Skeletal muscle tissue (tissue), 4 donors: ENCODE measurements around the gene ROBO1. TPM values are rescaled to one million over a fixed set of nuclear protein-coding genes. Genes with fewer than 3 reads are reported as not detected.

Source experiments
- H3K27ac ChIP-seq: one replicate; pipeline ENCODE4 v1.7.0; 2013; ENCODE audit warnings: mild to moderate bottlenecking, low read depth, low read length, inconsistent platforms
- H3K27me3 ChIP-seq, 3 donors: one replicate each; pipeline ENCODE4 v1.7.0; 2013; ENCODE audit warnings: low read length in 3 of 3; ENCODE audit not compliant: control insufficient read depth in 3 of 3, insufficient read depth in 3 of 3
- H3K36me3 ChIP-seq, 3 donors: one replicate each; pipeline ENCODE4 v1.7.0; 2013; ENCODE audit warnings: low read length in 3 of 3; ENCODE audit not compliant: control insufficient read depth in 3 of 3, insufficient read depth in 3 of 3
- H3K4me1 ChIP-seq, 3 donors: one replicate each; pipeline ENCODE4 v1.7.0; 2013; ENCODE audit warnings: low read length in 3 of 3, mild to moderate bottlenecking in 3 of 3; ENCODE audit not compliant: control insufficient read depth in 3 of 3, insufficient read depth in 3 of 3
- H3K4me3 ChIP-seq, 3 donors: one replicate each; pipeline ENCODE4 v1.7.0; 2013; ENCODE audit warnings: low read length in 3 of 3
- H3K9ac ChIP-seq, 3 donors: one replicate each; pipeline ENCODE4 v1.7.0; 2013; ENCODE audit warnings: low read length in 3 of 3, mild to moderate bottlenecking in 3 of 3, moderate library complexity in 2 of 3, low read depth in 1 of 3
- H3K9me3 ChIP-seq, 3 donors: one replicate each; pipeline ENCODE4 v1.7.0; 2013; ENCODE audit warnings: low read length in 3 of 3; ENCODE audit not compliant: control insufficient read depth in 3 of 3
- total RNA-seq: library from RNA; depleted of rRNA; stranded (reverse); fragments of >200 nt; gene quantifications from one replicate; pipeline ENCODE4 v1.2.3, GENCODE V29; 2014
- donor health status: Osteomylitis.

ROBO1 gene
- total RNA-seq, 1 donor from 2014 or later: 20.4 TPM

- H3K27ac ChIP-seq: no peak overlapping the region
- H3K36me3 ChIP-seq: no peaks in the 10 kb centered on the region
- no peak overlapping the region for H3K4me3 ChIP-seq
- H3K27me3 ChIP-seq: no peaks in the 10 kb centered on the region
- no peak overlapping the region for H3K9ac ChIP-seq
- H3K9me3 ChIP-seq: no peaks in the 10 kb centered on the region
- H3K4me1 ChIP-seq: no peaks in the 10 kb centered on the region
Measured at GRCh38 chr3:78708565-78709073, 1059.2 kb downstream of the ROBO1 start.

- Histone ChIP-seq H3K36me3 (no peaks in the 10 kb centered on the region), H3K4me3 (no peak overlapping the region), H3K9ac (no peak overlapping the region), H3K9me3 (no peaks in the 10 kb centered on the region), H3K4me1 (no peaks in the 10 kb centered on the region), H3K27ac (no peak overlapping the region), H3K27me3 (no peaks in the 10 kb centered on the region)
Measured at GRCh38 chr3:78707609-78708008, 1060.2 kb downstream of the ROBO1 start.

GRCh38 chr3:78706906-78707523 lies 1060.8 kb downstream of the ROBO1 start:
- Histone ChIP-seq H3K4me3 (no peak overlapping the region), H3K27ac (no peak overlapping the region), H3K36me3 (no peaks in the 10 kb centered on the region), H3K9ac (no peak overlapping the region), H3K9me3 (no peaks in the 10 kb centered on the region), H3K4me1 (no peaks in the 10 kb centered on the region), H3K27me3 (no peaks in the 10 kb centered on the region)

- no peaks in the 10 kb centered on the region for H3K36me3 ChIP-seq
- no peaks in the 10 kb centered on the region for H3K27me3 ChIP-seq
- H3K4me3 ChIP-seq: no peak overlapping the region
- no peak overlapping the region for H3K27ac ChIP-seq
- no peak overlapping the region for H3K9ac ChIP-seq
- no peaks in the 10 kb centered on the region for H3K4me1 ChIP-seq
- H3K9me3 ChIP-seq: no peaks in the 10 kb centered on the region
Measured at GRCh38 chr3:78703944-78704343, 1063.9 kb downstream of the ROBO1 start.

GRCh38 chr3:78701537-78701936 lies 1066.3 kb downstream of the ROBO1 start:
- H3K27ac ChIP-seq: no peak overlapping the region
- H3K27me3 ChIP-seq: no peaks in the 10 kb centered on the region

GRCh38 chr3:78698431-78698830 lies 1069.4 kb downstream of the ROBO1 start:
- H3K9ac ChIP-seq: no peak overlapping the region
- H3K36me3 ChIP-seq: no peaks in the 10 kb centered on the region
- H3K27me3 ChIP-seq: no peaks in the 10 kb centered on the region
- no peaks in the 10 kb centered on the region for H3K9me3 ChIP-seq
- H3K4me1 ChIP-seq: no peaks in the 10 kb centered on the region
- no peak overlapping the region for H3K27ac ChIP-seq
- no peak overlapping the region for H3K4me3 ChIP-seq

More at GRCh38 chr3:78701537-78701936, 1066.3 kb downstream of the ROBO1 start:
- H3K9me3 ChIP-seq: no peaks in the 10 kb centered on the region
- no peaks in the 10 kb centered on the region for H3K4me1 ChIP-seq
- H3K9ac ChIP-seq: no peak overlapping the region
- H3K36me3 ChIP-seq: no peaks in the 10 kb centered on the region
- no peak overlapping the region for H3K4me3 ChIP-seq

GRCh38 chr3:78697426-78697825 lies 1070.4 kb downstream of the ROBO1 start:
- Histone ChIP-seq H3K4me3 (no peak overlapping the region), H3K27me3 (no peaks in the 10 kb centered on the region), H3K4me1 (no peaks in the 10 kb centered on the region), H3K9ac (no peak overlapping the region), H3K9me3 (no peaks in the 10 kb centered on the region), H3K27ac (no peak overlapping the region), H3K36me3 (no peaks in the 10 kb centered on the region)

- H3K36me3 ChIP-seq: no peaks in the 10 kb centered on the region
- no peaks in the 10 kb centered on the region for H3K4me1 ChIP-seq
- H3K27me3 ChIP-seq: no peaks in the 10 kb centered on the region
- H3K27ac ChIP-seq: no peak overlapping the region
- no peak overlapping the region for H3K4me3 ChIP-seq
- no peaks in the 10 kb centered on the region for H3K9me3 ChIP-seq
- no peak overlapping the region for H3K9ac ChIP-seq
Measured at GRCh38 chr3:78690766-78691165, 1077.0 kb downstream of the ROBO1 start.

GRCh38 chr3:78689378-78689777 lies 1078.4 kb downstream of the ROBO1 start:
- no peak overlapping the region for H3K27ac ChIP-seq
- H3K9ac ChIP-seq: no peak overlapping the region
- no peak overlapping the region for H3K4me3 ChIP-seq
- H3K9me3 ChIP-seq: no peaks in the 10 kb centered on the region
- H3K27me3 ChIP-seq: no peaks in the 10 kb centered on the region
- peaks cover 0 to 1% (median 0%) of the 10 kb centered on the region in 3 donors for H3K36me3 ChIP-seq
- H3K4me1 ChIP-seq: no peaks in the 10 kb centered on the region

- H3K36me3 ChIP-seq: peaks cover 0 to 4% (median 0%) of the 10 kb centered on the region in 3 donors
Measured at GRCh38 chr3:78687520-78687919, 1080.3 kb downstream of the ROBO1 start.

More at GRCh38 chr3:78687520-78687919, 1080.3 kb downstream of the ROBO1 start:
- no peak overlapping the region for H3K4me3 ChIP-seq
- no peaks in the 10 kb centered on the region for H3K9me3 ChIP-seq
- H3K27ac ChIP-seq: no peak overlapping the region
- H3K4me1 ChIP-seq: no peaks in the 10 kb centered on the region
- no peak overlapping the region for H3K9ac ChIP-seq
- no peaks in the 10 kb centered on the region for H3K27me3 ChIP-seq
